HG02840 (cell line): ENCODE data around the gene BGLAP.

ENCODE experiments used
- ATAC-seq: cut with Tn5 transposase; IDR thresholded peaks from one replicate; pipeline ENCODE4 v1.9.1; 2021; ENCODE audit warnings: mild to moderate bottlenecking, moderate library complexity, moderate number of reproducible peaks; ENCODE audit not compliant: unreplicated experiment, low FRiP score

Gene BGLAP

GRCh38 chr1:156226116-156226538 lies 15.9 kb upstream of the BGLAP start:
- ATAC-seq = peak; percentile 74

- ATAC-seq = no peak
Observed at GRCh38 chr1:156226782-156227181, 15.2 kb upstream of the BGLAP start.

- no peak for ATAC-seq
Observed at GRCh38 chr1:156228501-156228900, 13.5 kb upstream of the BGLAP start.

- no peak for ATAC-seq
Observed at GRCh38 chr1:156229809-156230472, 12.0 kb upstream of the BGLAP start.

GRCh38 chr1:156230473-156230837 lies 11.5 kb upstream of the BGLAP start:
- ATAC-seq = no peak

- no peak for ATAC-seq
Observed at GRCh38 chr1:156232201-156232894, 9.6 kb upstream of the BGLAP start.

- ATAC-seq = no peak
Observed at GRCh38 chr1:156233426-156234127, 8.4 kb upstream of the BGLAP start.

GRCh38 chr1:156236164-156236563 lies 5.8 kb upstream of the BGLAP start:
- no peak for ATAC-seq

GRCh38 chr1:156238248-156238647 lies 3.7 kb upstream of the BGLAP start:
- ATAC-seq = no peak

- ATAC-seq = no peak
Observed at GRCh38 chr1:156241311-156241811, 623 bp upstream of the BGLAP start.

GRCh38 chr1:156242738-156243137 lies 754 bp downstream of the BGLAP start:
- no peak for ATAC-seq

GRCh38 chr1:156244126-156244525 lies 2.1 kb downstream of the BGLAP start:
- no peak for ATAC-seq

GRCh38 chr1:156244712-156245111 lies 2.7 kb downstream of the BGLAP start:
- ATAC-seq = no peak

GRCh38 chr1:156245451-156246232 lies 3.7 kb downstream of the BGLAP start:
- no peak for ATAC-seq

- no peak for ATAC-seq
Observed at GRCh38 chr1:156246241-156246780, 4.3 kb downstream of the BGLAP start.

GRCh38 chr1:156246781-156247459 lies 4.9 kb downstream of the BGLAP start:
- ATAC-seq = no peak

GRCh38 chr1:156247460-156248322 lies 5.7 kb downstream of the BGLAP start, which contains the start of gene PAQR6:
Gene PAQR6 (minus strand): TSS chr1:156248056. CDS start chr1:156246731, 1,325 bp downstream.
- no peak for ATAC-seq

GRCh38 chr1:156248323-156248683 lies 6.3 kb downstream of the BGLAP start:
- no peak for ATAC-seq

- ATAC-seq = no peak
Observed at GRCh38 chr1:156249593-156249992, 7.6 kb downstream of the BGLAP start.
